HL-60 (cell line): ENCODE measurements around the gene PPP3CA.
A peak's percentile ranks its signal among the peaks of the same experiment; 100 is the strongest.

Experiments used
- DNase-seq, 2 experiments: peaks; one replicate each; pipeline ENCODE4 v3.0.0-alpha.2; 2010 to 2020; ENCODE audit warnings: low read depth in 1 of 2, low spot score in 1 of 2
- H3K27ac ChIP-seq: fragments of 250-450 bp; sonication (Bioruptor Pico); replicated peaks from 2 replicates; pipeline ENCODE4 v1.5.1; 2020; ENCODE audit warnings: mild to moderate bottlenecking, moderate library complexity
- H3K27me3 ChIP-seq: fragments of 250-450 bp; sonication (Bioruptor Pico); 2 replicates; pipeline ENCODE4 v1.5.1; 2021; ENCODE audit warnings: mild to moderate bottlenecking, moderate library complexity; ENCODE audit not compliant: insufficient read depth, poor library complexity, severe bottlenecking
- H3K4me3 ChIP-seq: replicated peaks from 2 replicates; pipeline ENCODE4 v1.5.1; 2011; ENCODE audit warnings: mild to moderate bottlenecking, control low read depth, low read length; ENCODE audit not compliant: insufficient read depth
- GABPA ChIP-seq: IDR thresholded peaks from 2 replicates; pipeline ENCODE4 v1.6.1; 2012; ENCODE audit warnings: low read depth
- POLR2AphosphoS5 ChIP-seq: IDR thresholded peaks from 2 replicates; pipeline ENCODE4 v1.6.1; 2012; ENCODE audit warnings: low read depth
- SPI1 ChIP-seq: IDR thresholded peaks from 2 replicates; pipeline ENCODE4 v1.6.1; 2012; ENCODE audit warnings: low read depth, mild to moderate bottlenecking, borderline replicate concordance
- long read RNA-seq: library from polyadenylated mRNA; unstranded; transcript quantifications from one replicate; pipeline ENCODE4 v2.0.0, GENCODE V29; 2020
- TF ChIP-seq, protein P1 (sequence below): IDR thresholded peaks from 2 replicates; pipeline ENCODE4 v1.6.1; 2012; ENCODE audit warnings: low read depth; ENCODE audit not compliant: insufficient replicate concordance
- TF ChIP-seq, protein P2 (sequence below): IDR thresholded peaks from one replicate; pipeline ENCODE4 v1.5.1; 2011; ENCODE audit warnings: low read length, control low read depth, inconsistent platforms; ENCODE audit not compliant: insufficient read depth

The PPP3CA gene
- long read RNA-seq, partial matches to known transcripts, result 0 of 9 reads
- long read RNA-seq, other reads (novel, unspliced or antisense), result 5 of 9 reads

DNA sequence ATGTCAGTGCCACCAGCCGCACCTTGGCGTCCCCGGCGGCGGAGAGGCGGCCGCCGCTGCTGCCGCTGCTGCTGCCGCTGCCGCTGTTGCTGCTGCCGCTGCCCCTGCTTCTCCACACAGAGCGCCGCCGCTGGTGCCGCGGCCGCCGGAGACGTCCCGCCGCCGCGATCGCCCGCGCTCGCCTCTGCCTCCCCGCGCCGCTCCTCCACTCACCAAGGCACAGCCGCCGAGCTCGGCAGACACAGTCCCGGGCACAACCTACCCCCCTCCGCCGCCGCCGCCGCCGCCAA, at the start of gene PPP3CA:
TSS of gene PPP3CA (minus strand) at position 260 of the 290 bp plus-strand sequence.
- H3K27ac ChIP-seq, result peak within 1 kb of the TSS; percentile 91
- TF ChIP-seq, protein P1, sequence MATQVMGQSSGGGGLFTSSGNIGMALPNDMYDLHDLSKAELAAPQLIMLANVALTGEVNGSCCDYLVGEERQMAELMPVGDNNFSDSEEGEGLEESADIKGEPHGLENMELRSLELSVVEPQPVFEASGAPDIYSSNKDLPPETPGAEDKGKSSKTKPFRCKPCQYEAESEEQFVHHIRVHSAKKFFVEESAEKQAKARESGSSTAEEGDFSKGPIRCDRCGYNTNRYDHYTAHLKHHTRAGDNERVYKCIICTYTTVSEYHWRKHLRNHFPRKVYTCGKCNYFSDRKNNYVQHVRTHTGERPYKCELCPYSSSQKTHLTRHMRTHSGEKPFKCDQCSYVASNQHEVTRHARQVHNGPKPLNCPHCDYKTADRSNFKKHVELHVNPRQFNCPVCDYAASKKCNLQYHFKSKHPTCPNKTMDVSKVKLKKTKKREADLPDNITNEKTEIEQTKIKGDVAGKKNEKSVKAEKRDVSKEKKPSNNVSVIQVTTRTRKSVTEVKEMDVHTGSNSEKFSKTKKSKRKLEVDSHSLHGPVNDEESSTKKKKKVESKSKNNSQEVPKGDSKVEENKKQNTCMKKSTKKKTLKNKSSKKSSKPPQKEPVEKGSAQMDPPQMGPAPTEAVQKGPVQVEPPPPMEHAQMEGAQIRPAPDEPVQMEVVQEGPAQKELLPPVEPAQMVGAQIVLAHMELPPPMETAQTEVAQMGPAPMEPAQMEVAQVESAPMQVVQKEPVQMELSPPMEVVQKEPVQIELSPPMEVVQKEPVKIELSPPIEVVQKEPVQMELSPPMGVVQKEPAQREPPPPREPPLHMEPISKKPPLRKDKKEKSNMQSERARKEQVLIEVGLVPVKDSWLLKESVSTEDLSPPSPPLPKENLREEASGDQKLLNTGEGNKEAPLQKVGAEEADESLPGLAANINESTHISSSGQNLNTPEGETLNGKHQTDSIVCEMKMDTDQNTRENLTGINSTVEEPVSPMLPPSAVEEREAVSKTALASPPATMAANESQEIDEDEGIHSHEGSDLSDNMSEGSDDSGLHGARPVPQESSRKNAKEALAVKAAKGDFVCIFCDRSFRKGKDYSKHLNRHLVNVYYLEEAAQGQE, result no peak
- TF ChIP-seq SPI1, result no peak
- TF ChIP-seq POLR2AphosphoS5, result peak; percentile 65; the same call in 1 of the 2 replicates
- peak within 1 kb of the TSS; percentile 87 for H3K4me3 ChIP-seq
- DNase-seq, result no peak
- no peaks in the 10 kb centered on the region for H3K27me3 ChIP-seq

DNA sequence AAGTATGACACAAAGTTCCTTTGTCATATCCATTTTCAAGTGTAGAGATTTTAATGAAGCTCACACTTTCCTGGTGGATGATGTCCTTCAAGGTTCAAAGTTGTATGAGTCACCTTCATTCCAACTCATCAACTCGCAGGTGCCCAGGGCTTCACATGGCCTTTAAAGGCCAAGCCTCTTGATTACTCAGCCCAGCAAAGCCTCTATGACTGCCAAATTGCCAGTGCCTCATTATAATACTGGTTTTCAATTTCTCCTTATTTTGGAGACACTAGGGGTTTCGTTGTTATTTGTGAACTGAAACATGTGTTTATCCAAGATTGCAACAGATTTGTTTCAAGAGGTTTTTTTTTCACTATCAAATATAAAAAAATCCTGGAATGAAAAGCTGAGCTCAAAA, 45.9 kb upstream of the PPP3CA start:
- no peak overlapping the region for H3K27ac ChIP-seq
- DNase-seq, result no peak
- TF ChIP-seq GABPA (no peak), POLR2AphosphoS5 (no peak), SPI1 (no peak)
- TF ChIP-seq, protein P1, result no peak
- TF ChIP-seq, protein P2, sequence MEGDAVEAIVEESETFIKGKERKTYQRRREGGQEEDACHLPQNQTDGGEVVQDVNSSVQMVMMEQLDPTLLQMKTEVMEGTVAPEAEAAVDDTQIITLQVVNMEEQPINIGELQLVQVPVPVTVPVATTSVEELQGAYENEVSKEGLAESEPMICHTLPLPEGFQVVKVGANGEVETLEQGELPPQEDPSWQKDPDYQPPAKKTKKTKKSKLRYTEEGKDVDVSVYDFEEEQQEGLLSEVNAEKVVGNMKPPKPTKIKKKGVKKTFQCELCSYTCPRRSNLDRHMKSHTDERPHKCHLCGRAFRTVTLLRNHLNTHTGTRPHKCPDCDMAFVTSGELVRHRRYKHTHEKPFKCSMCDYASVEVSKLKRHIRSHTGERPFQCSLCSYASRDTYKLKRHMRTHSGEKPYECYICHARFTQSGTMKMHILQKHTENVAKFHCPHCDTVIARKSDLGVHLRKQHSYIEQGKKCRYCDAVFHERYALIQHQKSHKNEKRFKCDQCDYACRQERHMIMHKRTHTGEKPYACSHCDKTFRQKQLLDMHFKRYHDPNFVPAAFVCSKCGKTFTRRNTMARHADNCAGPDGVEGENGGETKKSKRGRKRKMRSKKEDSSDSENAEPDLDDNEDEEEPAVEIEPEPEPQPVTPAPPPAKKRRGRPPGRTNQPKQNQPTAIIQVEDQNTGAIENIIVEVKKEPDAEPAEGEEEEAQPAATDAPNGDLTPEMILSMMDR, result no peak
- no peaks in the 10 kb centered on the region for H3K27me3 ChIP-seq
- H3K4me3 ChIP-seq, result no peak overlapping the region

DNA sequence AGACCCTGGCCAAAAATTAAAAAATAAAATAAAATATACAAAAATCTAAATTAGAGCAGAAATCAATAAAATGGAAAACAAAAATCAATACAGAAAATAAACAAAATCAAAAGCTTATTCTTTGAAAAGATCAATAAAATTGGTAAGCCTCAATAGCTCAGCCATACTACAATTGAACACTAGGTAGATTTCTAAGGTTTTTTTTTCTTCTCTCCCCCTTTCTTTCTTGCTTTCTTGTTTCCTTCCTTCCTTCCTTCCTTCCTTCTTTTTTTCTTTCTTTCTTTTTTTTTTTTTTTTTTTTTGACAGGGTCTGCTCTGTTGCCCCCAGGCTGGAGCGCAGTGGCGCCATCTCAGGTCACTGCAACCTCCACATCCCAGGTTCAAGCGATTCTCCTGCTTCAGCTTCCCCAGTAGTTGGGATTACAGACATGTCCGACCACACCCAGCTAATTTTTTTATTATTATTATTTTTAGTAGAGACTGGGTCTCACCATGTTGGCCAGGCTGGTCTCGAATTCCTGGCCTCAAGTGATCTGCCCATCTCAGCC, 23.4 kb upstream of the PPP3CA start:
- Histone ChIP-seq H3K27ac (no peak overlapping the region), H3K4me3 (no peak overlapping the region), H3K27me3 (no peaks in the 10 kb centered on the region)
- TF ChIP-seq, protein P1, result no peak
- TF ChIP-seq, protein P2, result no peak
- TF ChIP-seq POLR2AphosphoS5 (no peak), SPI1 (no peak), GABPA (no peak)
- DNase-seq, result no peak

DNA sequence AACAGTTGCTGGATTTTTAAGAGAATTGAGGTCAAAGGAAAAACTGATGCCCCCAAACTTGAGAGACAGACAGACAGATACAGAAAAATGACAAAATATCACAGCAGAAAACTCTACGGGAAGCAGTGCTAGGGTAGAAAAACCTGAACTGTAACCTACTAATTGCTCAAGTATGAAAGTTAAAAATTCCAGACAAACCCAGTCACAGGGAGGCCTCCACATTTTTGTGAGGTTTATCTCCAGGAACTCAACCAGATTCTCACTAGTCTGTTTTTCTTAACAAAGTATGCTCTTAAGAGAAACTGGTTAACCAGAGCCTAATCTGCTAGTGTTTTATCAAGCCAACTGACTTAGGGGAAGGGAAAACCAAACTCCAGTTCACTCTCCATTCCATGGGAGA, 19.9 kb upstream of the PPP3CA start:
- TF ChIP-seq, protein P2, result no peak
- TF ChIP-seq SPI1, result no peak
- TF ChIP-seq, protein P1, result no peak
- no peak for TF ChIP-seq POLR2AphosphoS5
- TF ChIP-seq GABPA, result no peak
- Histone ChIP-seq H3K27ac (no peak overlapping the region), H3K27me3 (no peaks in the 10 kb centered on the region), H3K4me3 (no peak overlapping the region)
- no peak for DNase-seq
